Measurements from ENCODE around the gene LSM10. TPM values are rescaled to one million over a fixed set of nuclear protein-coding genes. Genes with fewer than 3 reads are reported as not detected.

Gene LSM10
- total RNA-seq, 1 experiment from 2014 or later: 56.3 TPM

DNA sequence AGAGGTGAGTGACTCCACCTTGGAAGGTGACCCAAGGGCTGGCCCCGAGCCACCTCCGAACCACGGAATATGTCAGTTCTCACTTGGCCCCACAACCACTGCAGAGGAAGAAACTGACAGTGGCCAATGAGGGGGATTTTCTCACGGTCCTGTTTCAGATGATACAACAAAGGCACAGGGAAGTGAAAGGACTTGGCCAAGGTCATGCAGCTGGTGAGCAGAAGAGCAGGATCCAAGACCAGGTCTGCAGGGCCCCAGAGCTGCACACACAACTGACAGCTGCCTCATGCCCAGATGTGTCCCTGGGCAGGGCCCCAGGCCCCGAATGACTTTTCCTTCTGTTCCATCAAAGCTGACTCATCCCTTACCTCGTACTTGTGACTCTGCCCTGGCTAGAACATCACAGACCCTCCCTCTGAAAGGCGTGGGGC is 48.5 kb downstream of the LSM10 start (continued):
- TF ChIP-seq, protein P1, sequence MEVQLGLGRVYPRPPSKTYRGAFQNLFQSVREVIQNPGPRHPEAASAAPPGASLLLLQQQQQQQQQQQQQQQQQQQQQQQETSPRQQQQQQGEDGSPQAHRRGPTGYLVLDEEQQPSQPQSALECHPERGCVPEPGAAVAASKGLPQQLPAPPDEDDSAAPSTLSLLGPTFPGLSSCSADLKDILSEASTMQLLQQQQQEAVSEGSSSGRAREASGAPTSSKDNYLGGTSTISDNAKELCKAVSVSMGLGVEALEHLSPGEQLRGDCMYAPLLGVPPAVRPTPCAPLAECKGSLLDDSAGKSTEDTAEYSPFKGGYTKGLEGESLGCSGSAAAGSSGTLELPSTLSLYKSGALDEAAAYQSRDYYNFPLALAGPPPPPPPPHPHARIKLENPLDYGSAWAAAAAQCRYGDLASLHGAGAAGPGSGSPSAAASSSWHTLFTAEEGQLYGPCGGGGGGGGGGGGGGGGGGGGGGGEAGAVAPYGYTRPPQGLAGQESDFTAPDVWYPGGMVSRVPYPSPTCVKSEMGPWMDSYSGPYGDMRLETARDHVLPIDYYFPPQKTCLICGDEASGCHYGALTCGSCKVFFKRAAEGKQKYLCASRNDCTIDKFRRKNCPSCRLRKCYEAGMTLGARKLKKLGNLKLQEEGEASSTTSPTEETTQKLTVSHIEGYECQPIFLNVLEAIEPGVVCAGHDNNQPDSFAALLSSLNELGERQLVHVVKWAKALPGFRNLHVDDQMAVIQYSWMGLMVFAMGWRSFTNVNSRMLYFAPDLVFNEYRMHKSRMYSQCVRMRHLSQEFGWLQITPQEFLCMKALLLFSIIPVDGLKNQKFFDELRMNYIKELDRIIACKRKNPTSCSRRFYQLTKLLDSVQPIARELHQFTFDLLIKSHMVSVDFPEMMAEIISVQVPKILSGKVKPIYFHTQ (CRISPR knock-in tag; IDR thresholded peaks at IDR 0.05): no peak
- no peak for TF ChIP-seq FOXK1 (CRISPR knock-in tag; IDR thresholded peaks at IDR 0.05)
- TF ChIP-seq, protein P2, sequence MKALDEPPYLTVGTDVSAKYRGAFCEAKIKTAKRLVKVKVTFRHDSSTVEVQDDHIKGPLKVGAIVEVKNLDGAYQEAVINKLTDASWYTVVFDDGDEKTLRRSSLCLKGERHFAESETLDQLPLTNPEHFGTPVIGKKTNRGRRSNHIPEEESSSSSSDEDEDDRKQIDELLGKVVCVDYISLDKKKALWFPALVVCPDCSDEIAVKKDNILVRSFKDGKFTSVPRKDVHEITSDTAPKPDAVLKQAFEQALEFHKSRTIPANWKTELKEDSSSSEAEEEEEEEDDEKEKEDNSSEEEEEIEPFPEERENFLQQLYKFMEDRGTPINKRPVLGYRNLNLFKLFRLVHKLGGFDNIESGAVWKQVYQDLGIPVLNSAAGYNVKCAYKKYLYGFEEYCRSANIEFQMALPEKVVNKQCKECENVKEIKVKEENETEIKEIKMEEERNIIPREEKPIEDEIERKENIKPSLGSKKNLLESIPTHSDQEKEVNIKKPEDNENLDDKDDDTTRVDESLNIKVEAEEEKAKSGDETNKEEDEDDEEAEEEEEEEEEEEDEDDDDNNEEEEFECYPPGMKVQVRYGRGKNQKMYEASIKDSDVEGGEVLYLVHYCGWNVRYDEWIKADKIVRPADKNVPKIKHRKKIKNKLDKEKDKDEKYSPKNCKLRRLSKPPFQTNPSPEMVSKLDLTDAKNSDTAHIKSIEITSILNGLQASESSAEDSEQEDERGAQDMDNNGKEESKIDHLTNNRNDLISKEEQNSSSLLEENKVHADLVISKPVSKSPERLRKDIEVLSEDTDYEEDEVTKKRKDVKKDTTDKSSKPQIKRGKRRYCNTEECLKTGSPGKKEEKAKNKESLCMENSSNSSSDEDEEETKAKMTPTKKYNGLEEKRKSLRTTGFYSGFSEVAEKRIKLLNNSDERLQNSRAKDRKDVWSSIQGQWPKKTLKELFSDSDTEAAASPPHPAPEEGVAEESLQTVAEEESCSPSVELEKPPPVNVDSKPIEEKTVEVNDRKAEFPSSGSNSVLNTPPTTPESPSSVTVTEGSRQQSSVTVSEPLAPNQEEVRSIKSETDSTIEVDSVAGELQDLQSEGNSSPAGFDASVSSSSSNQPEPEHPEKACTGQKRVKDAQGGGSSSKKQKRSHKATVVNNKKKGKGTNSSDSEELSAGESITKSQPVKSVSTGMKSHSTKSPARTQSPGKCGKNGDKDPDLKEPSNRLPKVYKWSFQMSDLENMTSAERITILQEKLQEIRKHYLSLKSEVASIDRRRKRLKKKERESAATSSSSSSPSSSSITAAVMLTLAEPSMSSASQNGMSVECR (CRISPR knock-in tag; IDR thresholded peaks at IDR 0.05; ENCODE audit: borderline replicate concordance): no peak
- TF ChIP-seq, protein P3, sequence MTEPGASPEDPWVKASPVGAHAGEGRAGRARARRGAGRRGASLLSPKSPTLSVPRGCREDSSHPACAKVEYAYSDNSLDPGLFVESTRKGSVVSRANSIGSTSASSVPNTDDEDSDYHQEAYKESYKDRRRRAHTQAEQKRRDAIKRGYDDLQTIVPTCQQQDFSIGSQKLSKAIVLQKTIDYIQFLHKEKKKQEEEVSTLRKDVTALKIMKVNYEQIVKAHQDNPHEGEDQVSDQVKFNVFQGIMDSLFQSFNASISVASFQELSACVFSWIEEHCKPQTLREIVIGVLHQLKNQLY (CRISPR knock-in tag; IDR thresholded peaks at IDR 0.05): no peak

DNA sequence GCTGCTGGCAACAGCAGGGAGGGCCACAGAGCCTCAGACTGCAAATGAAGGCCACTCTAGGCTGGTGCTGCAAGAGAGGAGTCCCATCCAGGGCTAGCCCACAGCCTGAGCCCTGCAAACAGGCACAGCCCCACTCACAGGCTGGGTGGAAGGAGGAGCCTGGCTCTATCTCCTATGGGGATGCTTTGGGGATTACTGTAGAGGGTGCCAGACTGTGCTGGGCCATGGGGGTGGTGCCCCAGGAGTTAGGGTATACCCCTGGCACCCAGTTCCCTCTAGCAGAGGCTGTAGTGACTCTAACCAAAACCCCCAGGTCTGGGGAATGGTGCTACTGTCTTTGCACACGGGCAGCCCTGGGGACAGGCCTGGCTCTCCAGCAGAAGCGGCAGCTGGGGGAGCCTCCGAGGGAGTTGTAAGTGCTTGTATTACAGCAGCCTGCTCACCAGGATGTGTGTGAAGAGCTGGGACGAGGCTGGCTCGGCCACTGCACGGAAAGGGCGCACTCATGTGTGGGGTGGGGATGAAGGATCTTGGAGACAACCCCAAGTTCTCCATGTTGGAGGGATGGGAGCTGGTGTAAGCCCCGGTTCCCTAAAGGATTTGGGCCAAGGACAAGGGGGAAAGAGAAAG is 50.9 kb downstream of the LSM10 start:
- H3K27me3 Mint-ChIP-seq (ENCODE audit: low read depth): no peaks in the 10 kb centered on the region
- CTCF ChIA-PET: interaction anchor here (1.2 to 7.0 kb wide), 2 partner anchors 21 to 212 kb away, joined by 3 to 72 read pairs; no protein-coding TSS in a partner anchor
- POLR2A ChIA-PET: no interaction called here
- no peak for TF ChIP-seq NFATC4 (CRISPR knock-in tag; IDR thresholded peaks at IDR 0.05)
- no peak for TF ChIP-seq SMAD4 (CRISPR knock-in tag; IDR thresholded peaks at IDR 0.05)
- no peak for TF ChIP-seq MXD4 (CRISPR knock-in tag; IDR thresholded peaks at IDR 0.05; ENCODE audit: borderline replicate concordance)
- TF ChIP-seq SP1 (CRISPR knock-in tag; conservative IDR thresholded peaks at IDR 0.05): no peak
- TF ChIP-seq CREB1 (CRISPR knock-in tag; IDR thresholded peaks at IDR 0.05): no peak
- TF ChIP-seq ATF1 (CRISPR knock-in tag; IDR thresholded peaks at IDR 0.05): no peak
- TF ChIP-seq, protein P4, sequence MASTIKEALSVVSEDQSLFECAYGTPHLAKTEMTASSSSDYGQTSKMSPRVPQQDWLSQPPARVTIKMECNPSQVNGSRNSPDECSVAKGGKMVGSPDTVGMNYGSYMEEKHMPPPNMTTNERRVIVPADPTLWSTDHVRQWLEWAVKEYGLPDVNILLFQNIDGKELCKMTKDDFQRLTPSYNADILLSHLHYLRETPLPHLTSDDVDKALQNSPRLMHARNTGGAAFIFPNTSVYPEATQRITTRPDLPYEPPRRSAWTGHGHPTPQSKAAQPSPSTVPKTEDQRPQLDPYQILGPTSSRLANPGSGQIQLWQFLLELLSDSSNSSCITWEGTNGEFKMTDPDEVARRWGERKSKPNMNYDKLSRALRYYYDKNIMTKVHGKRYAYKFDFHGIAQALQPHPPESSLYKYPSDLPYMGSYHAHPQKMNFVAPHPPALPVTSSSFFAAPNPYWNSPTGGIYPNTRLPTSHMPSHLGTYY (CRISPR knock-in tag; IDR thresholded peaks at IDR 0.05): no peak
- TF ChIP-seq GTF2I (CRISPR knock-in tag; conservative IDR thresholded peaks at IDR 0.05): no peak
- TF ChIP-seq FOXP1 (CRISPR knock-in tag; IDR thresholded peaks at IDR 0.05; ENCODE audit: borderline replicate concordance): no peak
- TF ChIP-seq, protein P5, sequence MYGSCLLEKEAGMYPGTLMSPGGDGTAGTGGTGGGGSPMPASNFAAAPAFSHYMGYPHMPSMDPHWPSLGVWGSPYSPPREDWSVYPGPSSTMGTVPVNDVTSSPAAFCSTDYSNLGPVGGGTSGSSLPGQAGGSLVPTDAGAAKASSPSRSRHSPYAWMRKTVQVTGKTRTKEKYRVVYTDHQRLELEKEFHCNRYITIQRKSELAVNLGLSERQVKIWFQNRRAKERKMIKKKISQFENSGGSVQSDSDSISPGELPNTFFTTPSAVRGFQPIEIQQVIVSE (CRISPR knock-in tag; IDR thresholded peaks at IDR 0.05; ENCODE audit: borderline replicate concordance): no peak
- no peak for TF ChIP-seq NR2C2 (CRISPR knock-in tag; IDR thresholded peaks at IDR 0.05)
- no peak for TF ChIP-seq TEAD4 (CRISPR knock-in tag; IDR thresholded peaks at IDR 0.05)
- TF ChIP-seq NFYB (CRISPR knock-in tag; conservative IDR thresholded peaks at IDR 0.05; ENCODE audit: low read depth): no peak
- H3K27ac Mint-ChIP-seq: no peak overlapping the region
- no peak for ATAC-seq
- no peaks in the 10 kb centered on the region for H3K9me3 Mint-ChIP-seq
- DNase-seq (ENCODE audit: low spot score): no peak
- H3K4me1 Mint-ChIP-seq: no peaks in the 10 kb centered on the region
- H3K4me3 Mint-ChIP-seq: no peak overlapping the region
- peaks cover 19% of the 10 kb centered on the region for H3K36me3 Mint-ChIP-seq
